Glomerular endothelial cell (primary cell): ENCODE measurements around the gene NIT1. TPM values are rescaled to one million over a fixed set of nuclear protein-coding genes. Genes with fewer than 3 reads are reported as not detected.

Source experiments
- DNase-seq: peaks from one replicate; pipeline ENCODE4 v3.0.0-alpha.2; 2011; ENCODE audit warnings: low read depth, low spot score; ENCODE audit errors: extremely low read depth
- total RNA-seq: library from RNA; depleted of rRNA; stranded (reverse); fragments of >200 nt; gene quantifications from 2 replicates; pipeline ENCODE4 v1.2.3, GENCODE V29; 2015

NIT1 gene
- total RNA-seq, 1 donor from 2014 or later, result 16.4 TPM

GRCh38 chr1:161083748-161084596 is 33.9 kb upstream of the NIT1 start:
- no peak for DNase-seq

- DNase-seq, result no peak
These were observed 33.3 kb upstream of the NIT1 start for GRCh38 chr1:161084597-161084988.

GRCh38 chr1:161085165-161085564 is 32.7 kb upstream of the NIT1 start:
- no peak for DNase-seq

- DNase-seq, result no peak
These were observed 31.4 kb upstream of the NIT1 start for GRCh38 chr1:161086457-161086856.

- DNase-seq, result no peak
These were observed 29.3 kb upstream of the NIT1 start for GRCh38 chr1:161088587-161089110.

GRCh38 chr1:161089251-161089924 is 28.5 kb upstream of the NIT1 start, which contains the start of gene NECTIN4:
Gene NECTIN4, minus strand, starts transcription at chr1:161089558. Its CDS starts 262 bp downstream, at chr1:161089296.
- DNase-seq, result no peak

- no peak for DNase-seq
These were observed 28.0 kb upstream of the NIT1 start for GRCh38 chr1:161089938-161090337.

- no peak for DNase-seq
These were observed 27.3 kb upstream of the NIT1 start for GRCh38 chr1:161090617-161091016.

- no peak for DNase-seq
These were observed 26.8 kb upstream of the NIT1 start for GRCh38 chr1:161091093-161091492.

GRCh38 chr1:161091796-161092507 is 26.0 kb upstream of the NIT1 start:
- DNase-seq, result no peak

- DNase-seq, result no peak
These were observed 25.3 kb upstream of the NIT1 start for GRCh38 chr1:161092621-161093028.

- DNase-seq, result no peak
These were observed 23.4 kb upstream of the NIT1 start for GRCh38 chr1:161094481-161094880.

- no peak for DNase-seq
These were observed 22.7 kb upstream of the NIT1 start for GRCh38 chr1:161095230-161095629.

- no peak for DNase-seq
These were observed 21.9 kb upstream of the NIT1 start for GRCh38 chr1:161096015-161096414.

GRCh38 chr1:161096530-161096929 is 21.4 kb upstream of the NIT1 start:
- DNase-seq, result no peak

GRCh38 chr1:161098210-161099068 is 19.5 kb upstream of the NIT1 start, which contains the start of gene KLHDC9:
Gene KLHDC9, plus strand, starts transcription at chr1:161098361. Its CDS starts 175 bp downstream, at chr1:161098536.
- no peak for DNase-seq

GRCh38 chr1:161099090-161099802 is 18.7 kb upstream of the NIT1 start:
- no peak for DNase-seq

GRCh38 chr1:161100556-161100955 is 17.3 kb upstream of the NIT1 start:
- no peak for DNase-seq

GRCh38 chr1:161106431-161106830 is 11.5 kb upstream of the NIT1 start:
- no peak for DNase-seq
